Right lobe of liver (tissue), 6 donors: Measurements from ENCODE around the gene HSPD1. TPM values are rescaled to one million over a fixed set of nuclear protein-coding genes. Genes with fewer than 3 reads are reported as not detected.

ENCODE experiments used
- ATAC-seq, 4 donors: fragments of 200-7000 bp; cut with Tn5 transposase; one replicate each; pipeline ENCODE4 v1.9.1; 2020; ENCODE audit warnings: mild to moderate bottlenecking in 4 of 4, moderate library complexity in 4 of 4
- DNase-seq, 3 donors: peaks; one replicate each; pipeline ENCODE4 v3.0.0-alpha.2; 2020
- H3K27ac ChIP-seq, 3 donors: fragments of 200-600 bp; one replicate each; pipeline ENCODE4 v1.8.0; 2022
- H3K27me3 ChIP-seq, 2 donors: fragments of 200-600 bp; one replicate each; pipeline ENCODE4 v1.8.0; 2022
- H3K36me3 ChIP-seq, 4 donors: fragments of 200-600 bp; sonication (generic) in 1 of 4; one replicate each; pipeline versions ENCODE4 v1.5.1 to v1.8.0; 2017 to 2022; ENCODE audit warnings: control low read depth in 1 of 4
- H3K4me1 ChIP-seq, 4 donors: fragments of 200-600 bp; sonication (generic) in 1 of 4; one replicate each; pipeline versions ENCODE4 v1.5.1 to v1.8.0; 2017 to 2022; ENCODE audit warnings: control low read depth in 1 of 4
- H3K4me3 ChIP-seq, 3 donors: fragments of 200-600 bp; one replicate each; pipeline ENCODE4 v1.8.0; 2022
- H3K9me3 ChIP-seq, 4 donors: fragments of 200-600 bp; sonication (generic) in 1 of 4; one replicate each; pipeline versions ENCODE4 v1.5.1 to v1.8.0; 2017 to 2022; ENCODE audit warnings: control low read depth in 1 of 4
- CTCF ChIP-seq, 4 donors: fragments of 200-600 bp in 3 of 4; fragments of 450-650 bp in 1 of 4; IDR thresholded peaks; one replicate each; pipeline versions ENCODE4 v1.5.1 to v1.8.0; 2016 to 2022; ENCODE audit warnings: antibody characterized with exemption in 4 of 4, mild to moderate bottlenecking in 2 of 4
- POLR2A ChIP-seq: fragments of 450-650 bp; IDR thresholded peaks from one replicate; pipeline ENCODE4 v1.6.1; 2017; ENCODE audit warnings: antibody characterized with exemption, mild to moderate bottlenecking
- WGBS: methylation state at CpG from one replicate; pipeline ENCODE4 v1.1.6; 2018; ENCODE audit warnings: low coverage, low lambda C conversion rate; ENCODE audit not compliant: insufficient coverage; ENCODE audit errors: missing lambda C conversion rate; 5-methylcytosine and 5-hydroxymethylcytosine counted together
- intact Hi-C, 2 donors: fragments of 100-400 bp; cut with DNase I; formaldehyde crosslinking; loops; one replicate each; pipeline versions ENCODE4 v1.11.2 to v1.14.1; 2022
- long read RNA-seq: library from polyadenylated mRNA; unstranded; transcript quantifications from one replicate; pipeline ENCODE4 v2.0.0, GENCODE V29; 2019
- total RNA-seq, 6 experiments: library from RNA; depleted of rRNA in 2 of 6; stranded (reverse); fragments of >200 nt in 2 of 6; fragmentation: NEBNext Ultra II Directional in 3 of 6; extraction: Animal tissue kit (Norgen Biotek cat#: 25700) in 3 of 6; gene quantifications; one replicate each; pipeline versions ENCODE4 v1.1.0 to v1.2.4, GENCODE V29; 2016 to 2023
- donor health status: DM: no; HTN: yes; CAD: no.
- donor health status: DM: no; HTN: no; CAD: no.
- donor health status: DM: no; HTN: no; CAD: no.
- donor health status: DM: no; HTN: yes; CAD: no.
- donor health status: DM: no; HTN: yes; CAD: no.

Gene HSPD1
- total RNA-seq = 100 to 1,000 TPM; 241 to 552 (median 353) TPM
- long read RNA-seq, transcript HSPD1-210 (3 exons, 714 nt) = major isoform, 80 of 443 reads
- long read RNA-seq, transcript HSPD1-202 (12 exons, 2,455 nt) = minor isoform, 56 of 443 reads
- long read RNA-seq, partial matches to known transcripts = 300 of 443 reads
- long read RNA-seq, other reads (novel, unspliced or antisense) = 6 of 443 reads

GRCh38 chr2:197499594-197500502 is at the start of gene HSPD1, which contains the start of gene HSPE1:
Gene HSPD1 (minus strand): TSS chr2:197499840. CDS start chr2:197498848, 992 bp downstream.
Gene HSPE1 (plus strand): TSS chr2:197500379. CDS start chr2:197500437, 58 bp downstream.
- peak within 1 kb of the TSS; percentile 100 for H3K27ac ChIP-seq
- peak within 1 kb of the TSS; percentile 70 to 87 (median 81) for H3K4me3 ChIP-seq
- WGBS = 0% methylated on average over 5 of the region's 104 CpGs
- DNase-seq = peak; percentile 99 to 100 (median 100)
- no peaks in the 10 kb centered on the region for H3K27me3 ChIP-seq
- no peaks in the 10 kb centered on the region for H3K9me3 ChIP-seq
- intact Hi-C loops = no loop called here
- peaks cover 0 to 49% (median 21%) of the 10 kb centered on the region in 4 donors for H3K36me3 ChIP-seq
- ATAC-seq = peak; percentile 84 to 95 (median 90)
- peak; percentile 99 for TF ChIP-seq POLR2A
- peak in 1 of 4 donors; percentile 50 for TF ChIP-seq CTCF (IDR thresholded peaks at IDR 0.05)
- H3K4me1 ChIP-seq = peaks cover 0 to 30% (median 3%) of the 10 kb centered on the region in 4 donors

- peaks cover 0 to 29% (median 5%) of the 10 kb centered on the region in 4 donors for H3K36me3 ChIP-seq
- H3K4me3 ChIP-seq = no peak overlapping the region
- no peaks in the 10 kb centered on the region for H3K4me1 ChIP-seq
- H3K27me3 ChIP-seq = no peaks in the 10 kb centered on the region
- DNase-seq (no peak), ATAC-seq (peak in 2 of 4 donors; percentile 45 to 59)
- TF ChIP-seq CTCF (IDR thresholded peaks at IDR 0.05) (no peak), POLR2A (no peak)
- intact Hi-C loops = loop anchor here in 1 of 2 donors (10.0 kb wide), 1 partner anchor 236 kb away; the partner anchor contains the start of gene BOLL
- WGBS = 82% methylated on average over 5 of the region's 5 CpGs
- H3K9me3 ChIP-seq = no peaks in the 10 kb centered on the region
- H3K27ac ChIP-seq = no peak overlapping the region
Observed at GRCh38 chr2:197548582-197548981, 48.9 kb upstream of the HSPD1 start.

- Histone ChIP-seq H3K36me3 (peaks cover 0 to 39% (median 5%) of the 10 kb centered on the region in 4 donors), H3K4me3 (no peak overlapping the region), H3K9me3 (no peaks in the 10 kb centered on the region), H3K27ac (no peak overlapping the region), H3K27me3 (no peaks in the 10 kb centered on the region), H3K4me1 (no peaks in the 10 kb centered on the region)
- TF ChIP-seq POLR2A = no peak
- no peak for TF ChIP-seq CTCF (IDR thresholded peaks at IDR 0.05)
- DNase-seq (no peak), ATAC-seq (no peak)
- intact Hi-C loops = loop anchor here in 1 of 2 donors (10.0 kb wide), 1 partner anchor 237 kb away; the partner anchor contains the start of gene BOLL
- 90% methylated on average over 5 of the region's 5 CpGs for WGBS
Observed at GRCh38 chr2:197547163-197547900, 47.7 kb upstream of the HSPD1 start.

GRCh38 chr2:197543206-197543605 is 43.6 kb upstream of the HSPD1 start:
- DNase-seq = no peak
- no peak overlapping the region for H3K4me3 ChIP-seq
- TF ChIP-seq CTCF (IDR thresholded peaks at IDR 0.05) = no peak
- H3K27ac ChIP-seq = no peak overlapping the region
- no peaks in the 10 kb centered on the region for H3K9me3 ChIP-seq
- intact Hi-C loops = loop anchor here in 1 of 2 donors (10.0 kb wide), 1 partner anchor 242 kb away; the partner anchor contains the start of gene BOLL
- ATAC-seq = no peak
- H3K27me3 ChIP-seq = no peaks in the 10 kb centered on the region
- WGBS = 80% methylated on average over 3 of the region's 3 CpGs
- H3K4me1 ChIP-seq = no peaks in the 10 kb centered on the region
- peaks cover 0 to 30% (median 8%) of the 10 kb centered on the region in 4 donors for H3K36me3 ChIP-seq
